ENCODE data around the gene KSR2.

The KSR2 gene

GRCh38 chr12:117441751-117442150 lies 527.0 kb downstream of the KSR2 start:
- TF ChIP-seq CTCF (IDR thresholded peaks at IDR 0.05; ENCODE audit: borderline replicate concordance, insufficient read depth, low read depth, low read length): no peak
- no peak overlapping the region for H3K4me3 ChIP-seq (ENCODE audit: low read depth, low read length)

GRCh38 chr12:117440384-117440783 lies 528.4 kb downstream of the KSR2 start:
- TF ChIP-seq CTCF (IDR thresholded peaks at IDR 0.05; ENCODE audit: borderline replicate concordance, insufficient read depth, low read depth, low read length): no peak
- no peak overlapping the region for H3K4me3 ChIP-seq (ENCODE audit: low read depth, low read length)

GRCh38 chr12:117439531-117440001 lies 529.2 kb downstream of the KSR2 start:
- no peak for TF ChIP-seq CTCF (IDR thresholded peaks at IDR 0.05; ENCODE audit: borderline replicate concordance, insufficient read depth, low read depth, low read length)
- no peak overlapping the region for H3K4me3 ChIP-seq (ENCODE audit: low read depth, low read length)

GRCh38 chr12:117438809-117439208 lies 530.0 kb downstream of the KSR2 start:
- no peak for TF ChIP-seq CTCF (IDR thresholded peaks at IDR 0.05; ENCODE audit: borderline replicate concordance, insufficient read depth, low read depth, low read length)
- no peak overlapping the region for H3K4me3 ChIP-seq (ENCODE audit: low read depth, low read length)

- TF ChIP-seq CTCF (IDR thresholded peaks at IDR 0.05; ENCODE audit: borderline replicate concordance, insufficient read depth, low read depth, low read length): no peak
These were observed 531.1 kb downstream of the KSR2 start for GRCh38 chr12:117437516-117438255.

GRCh38 chr12:117433878-117434277 lies 534.9 kb downstream of the KSR2 start:
- TF ChIP-seq CTCF (IDR thresholded peaks at IDR 0.05; ENCODE audit: borderline replicate concordance, insufficient read depth, low read depth, low read length): no peak
- H3K4me3 ChIP-seq (ENCODE audit: low read depth, low read length): no peak overlapping the region

More at GRCh38 chr12:117437516-117438255, 531.1 kb downstream of the KSR2 start:
- no peak overlapping the region for H3K4me3 ChIP-seq (ENCODE audit: low read depth, low read length)

- no peak for TF ChIP-seq CTCF (IDR thresholded peaks at IDR 0.05; ENCODE audit: borderline replicate concordance, insufficient read depth, low read depth, low read length)
- no peak overlapping the region for H3K4me3 ChIP-seq (ENCODE audit: low read depth, low read length)
These were observed 538.5 kb downstream of the KSR2 start for GRCh38 chr12:117430246-117430645.

All from GM12875 (cell line).